Neural cell (in vitro differentiated cells): ENCODE measurements around the gene MALAT1.
A peak's percentile ranks its signal among the peaks of the same experiment; 100 is the strongest.

Experiments
- EZH2 ChIP-seq: fragments of 200-600, 300-800 bp; shearing (Covaris generic), sonication (generic); IDR thresholded peaks from 2 replicates; pipeline ENCODE4 v1.6.1; 2014; ENCODE audit warnings: antibody characterized with exemption, low read length, borderline replicate concordance, mild to moderate bottlenecking; ENCODE audit not compliant: insufficient read depth, poor library complexity, severe bottlenecking
- MXI1 ChIP-seq: fragments of 450-650 bp; conservative IDR thresholded peaks from 2 replicates; pipeline ENCODE4 v1.6.1; 2014; ENCODE audit warnings: antibody characterized with exemption, mild to moderate bottlenecking; ENCODE audit not compliant: poor library complexity, severe bottlenecking
- POLR2AphosphoS5 ChIP-seq: IDR thresholded peaks from 2 replicates; pipeline ENCODE4 v1.6.1; 2012
- SMC3 ChIP-seq: fragments of 450-650 bp; conservative IDR thresholded peaks from 2 replicates; pipeline ENCODE4 v1.6.1; 2014; ENCODE audit warnings: antibody characterized with exemption, mild to moderate bottlenecking, moderate library complexity; ENCODE audit not compliant: poor library complexity
- TAF1 ChIP-seq: IDR thresholded peaks from 2 replicates; pipeline ENCODE4 v1.6.1; 2012; ENCODE audit warnings: low read depth
- TF ChIP-seq, protein P1 (sequence below): fragments of 450-650 bp; IDR thresholded peaks from 2 replicates; pipeline ENCODE4 v1.5.1; 2014; ENCODE audit warnings: antibody characterized with exemption, mild to moderate bottlenecking, moderate library complexity; ENCODE audit not compliant: poor library complexity, severe bottlenecking

DNA sequence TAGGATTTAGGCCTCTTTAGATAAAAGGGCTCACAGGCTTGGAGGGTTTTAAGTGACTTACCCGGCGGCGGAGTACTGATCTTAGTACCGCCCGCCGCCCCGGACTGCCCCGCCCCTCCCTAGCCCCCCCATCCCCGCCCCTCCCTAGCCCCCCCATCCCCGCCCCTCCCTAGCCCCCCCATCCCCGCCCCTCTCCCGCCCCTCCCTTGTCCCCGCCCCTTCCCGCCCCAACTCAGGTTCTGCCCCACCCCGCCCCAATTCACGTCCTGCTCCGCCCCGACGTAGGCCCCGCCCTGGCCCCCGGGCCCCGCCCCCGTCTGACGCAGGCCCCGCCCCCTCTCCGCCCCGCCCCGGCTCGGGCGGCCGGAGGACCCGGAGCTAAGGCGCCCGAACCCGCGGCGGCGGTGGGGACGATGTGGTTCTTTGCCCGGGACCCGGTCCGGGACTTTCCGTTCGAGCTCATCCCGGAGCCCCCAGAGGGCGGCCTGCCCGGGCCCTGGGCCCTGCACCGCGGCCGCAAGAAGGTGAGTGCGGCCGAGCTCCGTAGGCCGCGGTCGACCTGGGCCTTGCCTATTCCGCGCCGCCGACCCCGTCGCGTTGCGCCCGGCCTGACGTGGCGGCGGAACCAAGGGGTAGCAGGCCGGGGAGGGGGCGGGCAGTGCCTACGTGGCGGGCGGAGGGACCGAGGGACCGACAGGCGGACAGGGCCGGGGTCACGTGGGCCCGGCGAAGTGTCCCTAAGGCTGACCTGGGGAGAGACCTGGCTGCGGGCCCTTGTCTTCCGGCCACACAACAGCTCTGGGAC, 26.1 kb downstream of the MALAT1 start, which contains the start of gene SCYL1:
- TF ChIP-seq, protein P1, sequence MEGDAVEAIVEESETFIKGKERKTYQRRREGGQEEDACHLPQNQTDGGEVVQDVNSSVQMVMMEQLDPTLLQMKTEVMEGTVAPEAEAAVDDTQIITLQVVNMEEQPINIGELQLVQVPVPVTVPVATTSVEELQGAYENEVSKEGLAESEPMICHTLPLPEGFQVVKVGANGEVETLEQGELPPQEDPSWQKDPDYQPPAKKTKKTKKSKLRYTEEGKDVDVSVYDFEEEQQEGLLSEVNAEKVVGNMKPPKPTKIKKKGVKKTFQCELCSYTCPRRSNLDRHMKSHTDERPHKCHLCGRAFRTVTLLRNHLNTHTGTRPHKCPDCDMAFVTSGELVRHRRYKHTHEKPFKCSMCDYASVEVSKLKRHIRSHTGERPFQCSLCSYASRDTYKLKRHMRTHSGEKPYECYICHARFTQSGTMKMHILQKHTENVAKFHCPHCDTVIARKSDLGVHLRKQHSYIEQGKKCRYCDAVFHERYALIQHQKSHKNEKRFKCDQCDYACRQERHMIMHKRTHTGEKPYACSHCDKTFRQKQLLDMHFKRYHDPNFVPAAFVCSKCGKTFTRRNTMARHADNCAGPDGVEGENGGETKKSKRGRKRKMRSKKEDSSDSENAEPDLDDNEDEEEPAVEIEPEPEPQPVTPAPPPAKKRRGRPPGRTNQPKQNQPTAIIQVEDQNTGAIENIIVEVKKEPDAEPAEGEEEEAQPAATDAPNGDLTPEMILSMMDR, result no peak
- no peak for TF ChIP-seq EZH2
- TF ChIP-seq TAF1, result peak; percentile 35
- TF ChIP-seq POLR2AphosphoS5, result peak; percentile 70
- peak; percentile 65 for TF ChIP-seq MXI1
- no peak for TF ChIP-seq SMC3
